Stimulated activated naive CD4-positive, alpha-beta T cell treated with Interleukin-2 at 50 U/mL for 16 hours (primary cell): ENCODE data around the gene SP5.
"Not testable (repeated sequence)": the region's sequence is repeated elsewhere in the genome, so short reads cannot be mapped to it uniquely, and the experiment has no call there.

Experiments
- DNase-seq: peaks from one replicate; lab custom pipeline; 2025; lab: John Stamatoyannopoulos, UW

The SP5 gene

DNA sequence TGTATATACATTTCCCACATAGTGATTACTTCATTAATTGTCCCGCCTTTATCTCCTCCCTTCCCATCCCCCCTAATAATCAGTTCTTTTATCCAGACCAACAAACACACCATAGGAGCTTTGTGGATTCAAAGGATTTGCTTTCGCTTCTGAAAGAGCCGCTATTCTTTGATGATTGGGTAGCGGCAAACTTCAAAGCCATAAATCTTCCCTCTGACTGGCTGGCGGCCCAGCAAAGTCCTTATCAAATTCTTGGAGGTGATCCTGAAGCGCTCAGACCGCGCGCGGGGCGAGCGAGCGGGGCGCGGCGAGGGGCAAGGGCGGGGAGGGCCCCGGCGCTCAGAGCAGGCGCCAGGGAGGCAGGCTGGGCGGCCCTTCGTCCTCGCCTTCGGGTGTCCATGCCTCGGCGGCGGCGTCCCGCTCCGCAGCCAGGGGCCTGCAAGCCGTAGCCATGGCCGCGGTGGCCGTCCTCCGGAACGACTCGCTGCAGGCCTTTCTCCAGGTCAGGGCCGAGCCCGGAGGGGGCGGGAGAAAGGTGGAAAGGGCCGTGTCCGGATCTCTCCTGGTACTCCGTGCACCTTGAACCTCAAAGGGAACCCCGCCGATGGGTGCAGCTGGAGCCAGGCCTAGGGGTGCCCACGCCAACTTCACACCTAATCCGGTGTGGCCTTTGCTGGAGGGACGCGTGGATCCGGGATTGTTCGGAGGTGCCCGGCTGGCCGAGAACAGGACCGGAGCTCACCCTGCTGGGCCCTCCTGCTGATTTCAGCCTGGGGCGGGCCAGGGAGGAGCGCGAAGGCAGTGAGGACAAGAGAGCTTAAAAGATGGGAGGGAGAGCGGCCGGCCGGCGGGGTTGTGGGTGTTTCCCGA lies at the start of gene SP5:
Gene SP5, plus strand, starts transcription at position 276 of the 870 bp plus-strand sequence. Its CDS starts 176 bp downstream, at position 452.
- DNase-seq: no peak

DNA sequence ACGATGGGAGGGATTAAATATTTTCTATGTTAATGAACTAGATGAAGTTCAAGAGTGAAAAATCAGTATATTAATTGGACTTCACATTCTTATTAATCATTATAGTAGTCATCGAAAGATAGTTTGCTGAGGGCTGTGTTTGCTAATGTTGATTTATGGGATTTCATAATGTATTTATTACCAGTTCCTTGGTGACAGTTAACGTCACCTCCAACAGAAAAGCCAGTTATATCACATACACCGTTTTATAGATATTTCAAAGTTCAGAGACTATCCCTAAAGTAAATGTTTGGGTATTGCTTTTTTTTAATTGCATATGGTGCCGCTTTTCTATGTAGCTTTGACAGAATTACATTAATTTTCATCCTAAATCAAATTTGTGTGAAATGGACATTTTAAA lies 49.4 kb upstream of the SP5 start:
- no peak for DNase-seq

DNA sequence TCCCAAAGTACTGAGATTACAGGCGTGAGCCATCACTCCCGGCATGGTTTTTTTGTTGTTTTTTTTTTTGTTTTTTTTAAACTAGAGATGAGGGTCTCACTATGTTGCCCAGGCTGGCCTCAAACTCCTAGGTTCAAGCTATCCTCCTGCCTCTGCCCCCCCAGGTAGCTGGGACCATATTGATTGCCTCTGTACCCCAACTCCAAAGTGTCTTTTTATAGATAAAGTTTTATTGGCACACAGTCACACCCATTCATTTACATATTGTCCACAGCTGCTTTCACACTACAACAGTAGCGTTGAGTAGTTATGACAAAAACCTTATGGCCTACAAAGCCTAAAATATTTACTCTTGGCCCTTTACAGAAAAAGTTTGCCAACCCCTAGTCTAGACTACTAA lies 45.2 kb upstream of the SP5 start:
- DNase-seq: no peak

DNA sequence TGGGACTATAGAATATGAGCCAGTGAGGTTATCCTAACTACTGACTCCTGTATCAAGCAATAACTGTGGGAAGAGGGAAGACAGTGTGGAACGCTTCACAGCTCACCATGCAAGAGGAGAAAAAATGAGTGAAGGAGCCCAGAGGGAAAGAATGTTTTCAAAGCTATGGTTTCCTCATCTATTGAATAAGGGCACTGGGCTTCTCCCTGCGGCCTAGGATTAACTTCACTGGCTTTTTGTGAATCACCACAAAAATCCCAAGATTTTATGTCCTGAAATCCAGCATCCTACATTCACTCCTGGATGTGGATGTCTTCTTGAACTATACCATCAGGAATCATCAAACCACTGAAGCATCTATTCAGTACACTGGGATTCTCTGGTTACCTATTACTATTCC lies 44.5 kb upstream of the SP5 start:
- no peak for DNase-seq

DNA sequence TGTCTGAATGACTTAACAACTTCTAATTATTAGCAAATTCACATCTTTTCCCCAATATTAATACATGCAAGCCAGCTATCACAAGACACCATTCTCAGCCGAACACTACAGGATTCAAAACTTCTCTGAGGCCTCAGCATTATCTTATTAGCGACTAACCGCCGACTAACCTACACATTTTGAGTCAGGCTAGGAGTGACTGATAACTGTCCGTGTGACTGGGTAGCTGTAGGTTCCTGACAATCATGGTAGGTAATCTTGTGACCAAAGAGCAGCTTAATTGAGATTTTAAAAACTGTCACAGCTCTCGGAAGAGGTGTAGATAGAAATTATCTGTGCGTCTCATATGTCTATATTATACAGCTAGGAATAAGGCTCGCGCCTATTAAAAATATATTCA lies 44.1 kb upstream of the SP5 start:
- no peak for DNase-seq

DNA sequence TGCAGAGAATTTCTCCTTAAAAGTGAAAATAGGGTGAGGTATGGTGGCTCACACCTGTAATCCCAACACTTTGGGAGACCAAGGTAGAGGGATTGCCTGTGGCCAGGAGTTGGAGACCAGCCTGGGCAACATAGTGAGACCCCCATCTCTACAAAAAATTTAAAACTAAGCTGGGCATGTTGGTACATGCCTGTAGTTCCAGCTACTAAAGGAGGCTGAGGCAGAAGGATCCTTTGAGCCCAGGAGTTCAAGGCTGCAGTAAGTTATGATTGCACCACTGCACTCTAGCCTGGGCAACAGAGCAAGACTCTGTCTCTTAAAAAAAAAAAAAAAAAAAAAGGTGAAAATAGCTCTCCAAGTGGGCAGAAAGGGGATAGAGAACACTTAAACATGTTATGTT lies 40.9 kb upstream of the SP5 start:
- not testable (repeated sequence) for DNase-seq

DNA sequence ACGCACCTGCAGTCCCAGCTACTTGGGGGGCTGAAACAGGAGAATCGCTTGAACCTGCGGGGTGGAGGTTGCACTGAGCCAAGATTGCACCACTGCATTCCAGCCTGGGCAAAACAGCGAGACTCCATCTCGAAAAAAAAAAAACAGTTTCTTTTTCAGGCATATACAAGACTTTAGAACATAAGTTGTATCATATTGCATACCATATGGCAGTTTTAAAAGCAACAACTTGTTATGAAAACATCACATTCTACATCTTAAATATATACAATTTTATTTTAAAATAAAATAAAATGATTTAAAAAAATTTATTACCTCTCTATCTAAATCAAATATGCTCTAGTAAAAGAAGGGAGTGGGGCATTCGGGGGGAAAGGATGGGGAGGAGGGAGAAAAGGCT lies 39.4 kb upstream of the SP5 start:
- DNase-seq: no peak

DNA sequence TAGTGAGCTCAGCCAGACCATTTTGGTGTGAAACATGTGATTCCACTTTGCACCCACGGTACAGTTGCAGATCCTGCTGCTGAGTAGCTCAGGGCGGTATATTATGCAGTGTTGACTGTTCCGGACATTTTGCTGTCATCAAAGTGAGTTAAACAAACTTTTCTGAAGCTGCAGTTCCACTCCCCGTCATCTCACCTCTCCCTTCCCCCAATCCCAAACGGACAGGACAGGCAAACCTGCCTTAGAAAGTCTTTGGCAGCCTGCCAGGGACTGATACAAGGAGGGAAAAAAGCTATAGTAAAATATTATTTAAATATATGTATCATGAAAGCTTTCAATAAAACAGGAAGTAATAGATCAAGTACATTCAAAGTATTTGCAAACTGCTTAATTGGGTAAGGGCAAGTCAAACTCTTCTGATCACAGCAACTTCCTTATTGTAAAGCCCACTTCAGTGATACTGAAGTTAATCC lies 35.5 kb upstream of the SP5 start:
- DNase-seq: no peak

DNA sequence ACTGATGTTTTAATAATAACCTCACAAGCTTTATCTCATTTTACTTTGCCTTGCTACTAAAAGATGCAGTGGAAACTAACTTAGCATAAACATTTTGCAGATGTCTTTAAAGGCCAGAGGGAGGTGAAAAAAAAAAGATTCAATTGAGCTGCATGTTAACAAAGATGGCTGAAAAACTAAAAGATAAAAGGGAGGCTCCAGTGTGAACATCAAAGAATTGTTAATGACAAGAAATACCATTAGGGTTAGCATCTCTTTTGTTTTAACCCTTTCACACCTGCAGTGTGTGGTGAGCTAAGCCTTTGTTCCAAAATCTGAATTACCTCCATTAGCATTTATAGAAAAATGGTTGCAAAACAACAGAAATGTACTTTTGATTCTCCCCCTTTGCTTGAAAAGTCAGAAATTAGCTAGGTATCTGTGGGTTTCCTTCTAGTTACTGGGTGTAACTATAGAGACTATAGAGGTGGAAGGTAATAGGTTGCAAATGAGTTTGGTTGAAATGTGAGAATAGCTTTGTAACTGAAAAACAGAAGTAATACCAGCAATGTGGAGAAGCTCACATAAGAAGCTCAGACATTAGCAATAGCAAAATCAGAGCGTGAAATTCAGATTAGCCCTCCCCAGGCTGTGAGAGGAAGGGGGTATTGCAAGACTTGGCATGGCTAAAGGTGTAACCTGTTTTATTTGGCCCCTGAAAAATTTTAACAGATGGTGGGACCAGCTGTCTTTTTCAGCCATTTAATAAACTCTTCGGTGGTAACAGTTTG lies 34.8 kb upstream of the SP5 start:
- DNase-seq: no peak

DNA sequence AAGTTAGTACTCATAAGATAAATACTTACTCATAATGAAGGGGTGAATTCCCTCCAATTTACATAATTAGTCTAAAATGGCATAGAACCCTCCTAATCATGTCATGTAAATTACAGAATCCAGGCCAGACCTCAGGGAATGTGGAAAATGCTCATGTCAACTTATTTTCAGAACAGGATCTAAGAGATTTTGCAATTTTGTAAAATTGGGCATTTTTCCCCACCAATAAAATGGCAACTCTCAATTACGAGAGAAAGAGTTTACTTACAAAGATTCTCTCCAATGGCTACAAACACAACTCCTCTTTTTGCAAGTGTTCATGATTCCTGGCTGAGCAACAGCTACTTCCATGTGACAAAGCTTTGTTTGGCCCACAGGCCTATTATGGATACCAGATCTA lies 33.8 kb upstream of the SP5 start:
- no peak for DNase-seq

DNA sequence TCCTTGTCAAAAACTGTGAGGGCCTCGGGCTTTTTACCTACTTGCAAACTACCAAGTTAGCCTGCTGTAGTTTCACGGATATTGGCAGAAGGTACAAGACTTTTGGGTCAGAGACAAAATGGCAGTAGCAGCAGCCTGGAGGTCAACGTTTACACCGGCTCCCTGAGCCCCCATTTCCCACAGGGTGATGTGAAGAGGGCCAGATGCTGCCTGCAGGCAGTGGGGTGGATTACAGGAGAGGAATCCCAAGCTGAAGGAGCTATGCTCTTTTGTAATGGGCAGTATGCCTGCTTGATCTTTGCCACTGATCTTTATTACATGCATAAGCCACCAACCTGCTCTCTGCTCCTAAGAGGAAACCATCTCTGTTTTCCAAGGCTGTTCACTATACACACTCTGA lies 29.5 kb upstream of the SP5 start:
- DNase-seq: no peak

DNA sequence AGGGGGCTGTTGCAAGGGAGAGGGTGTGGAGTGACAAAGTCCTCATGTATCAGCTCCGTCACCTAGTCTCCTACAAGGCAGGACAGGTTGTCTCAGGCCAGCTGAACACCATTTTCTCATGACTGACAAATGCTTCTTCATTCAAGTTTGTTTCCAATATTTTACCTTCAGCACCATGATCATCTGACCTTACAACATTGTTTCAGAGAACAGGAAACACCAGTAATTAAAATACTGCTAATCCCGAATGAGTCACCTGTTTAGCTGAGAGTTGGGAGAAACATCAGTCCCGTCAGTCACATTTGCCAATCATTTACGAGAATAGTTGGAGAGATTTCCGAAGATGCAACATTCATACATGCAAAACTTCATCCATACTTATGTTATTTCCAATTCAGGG lies 25.7 kb upstream of the SP5 start:
- no peak for DNase-seq

DNA sequence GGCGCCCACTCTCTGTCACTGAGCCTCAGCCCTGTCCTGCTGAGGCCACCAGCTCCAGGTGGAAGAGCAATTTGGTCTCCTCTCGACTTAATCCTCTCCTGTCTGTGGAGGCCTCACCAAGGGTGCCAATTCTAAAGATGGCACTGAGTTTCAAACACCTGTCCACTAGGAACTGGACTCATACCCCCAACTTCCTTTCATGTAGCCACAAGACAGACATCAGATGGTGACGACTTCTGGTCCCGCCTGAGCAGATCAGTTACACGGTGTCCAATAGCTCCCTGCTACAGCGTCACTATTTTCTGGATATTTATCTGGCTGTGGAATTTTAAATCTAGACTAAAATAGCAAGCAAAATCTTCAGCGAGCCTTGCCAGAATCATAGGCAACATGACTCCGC lies 24.5 kb upstream of the SP5 start:
- DNase-seq: no peak

DNA sequence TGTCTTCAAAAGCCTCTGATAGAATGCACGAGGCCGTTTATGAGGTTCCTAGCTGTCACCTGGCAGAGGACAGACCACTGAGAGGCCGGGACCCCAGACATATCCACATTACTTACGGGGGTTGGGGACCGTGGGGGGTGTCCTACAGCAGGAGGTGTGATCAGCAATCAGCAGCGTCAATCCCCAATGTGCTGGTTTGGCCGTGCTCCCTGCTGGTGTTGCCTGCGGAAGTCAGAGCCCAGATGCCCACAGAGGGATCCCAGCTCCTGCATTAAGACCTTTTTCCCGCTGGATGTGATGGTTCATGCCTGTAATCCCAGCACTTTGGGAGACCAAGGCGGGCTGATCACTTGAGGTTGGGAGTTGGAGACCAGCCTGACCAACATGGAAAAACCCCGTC lies 20.8 kb upstream of the SP5 start:
- no peak for DNase-seq

DNA sequence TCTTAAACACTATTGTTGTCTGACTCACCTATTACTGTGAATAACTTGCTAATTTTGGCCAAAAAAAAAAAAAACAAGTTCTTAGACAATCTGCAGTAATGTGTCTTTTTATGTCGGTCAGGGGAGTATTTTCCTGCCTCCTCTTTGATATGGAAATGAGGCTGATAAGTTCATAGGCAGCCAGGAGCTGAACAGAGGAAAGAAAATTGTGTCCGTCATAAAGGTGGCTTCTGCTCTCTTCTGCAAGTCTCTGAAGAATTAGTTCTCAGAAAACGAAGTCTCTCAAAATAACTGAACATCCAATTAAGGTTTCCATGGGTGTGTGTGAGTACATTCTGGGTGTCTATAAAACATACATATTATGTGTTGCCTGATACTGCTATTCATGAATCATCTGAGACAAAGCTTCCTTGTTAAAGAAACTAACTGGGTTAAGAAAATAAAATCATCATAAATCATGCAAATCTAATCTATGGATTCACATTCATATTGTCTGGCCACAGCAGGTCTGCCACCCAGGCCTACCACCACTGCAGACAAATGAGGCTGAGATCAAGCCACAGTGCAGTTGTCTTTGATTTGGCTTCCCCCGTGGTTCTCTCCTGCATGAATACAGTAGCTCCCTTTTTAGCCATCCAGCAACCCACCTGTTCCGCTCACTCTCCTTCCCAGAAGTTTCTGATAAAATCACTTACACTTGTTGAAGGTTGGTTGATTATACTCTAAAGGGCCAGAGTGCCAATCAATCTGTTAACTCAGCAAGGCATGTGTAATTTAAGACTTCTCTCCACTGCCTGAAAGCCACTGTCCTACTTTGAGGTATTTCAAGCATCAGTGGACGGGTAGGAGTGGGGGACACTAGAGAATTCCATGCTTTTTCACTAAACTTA lies 19.4 kb upstream of the SP5 start:
- no peak for DNase-seq

DNA sequence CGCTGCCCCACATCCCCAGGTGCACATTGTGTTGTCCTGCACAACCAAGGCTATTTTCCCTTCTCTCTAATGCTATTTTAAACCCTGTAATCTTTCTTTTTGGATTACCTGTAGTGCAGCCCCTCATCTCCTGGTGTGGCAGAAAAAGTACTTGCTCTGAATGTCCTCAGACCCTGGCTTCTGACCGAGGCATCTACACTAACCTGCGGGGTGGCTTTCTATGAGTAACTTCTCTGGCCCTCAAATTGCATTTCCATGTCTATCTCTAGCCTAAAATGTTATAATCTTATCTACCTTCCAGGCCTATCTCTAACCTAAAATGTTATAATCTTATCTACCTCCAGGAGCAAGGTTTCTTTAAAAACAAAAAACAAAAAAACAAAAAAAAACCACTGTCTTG lies 18.2 kb upstream of the SP5 start:
- no peak for DNase-seq

DNA sequence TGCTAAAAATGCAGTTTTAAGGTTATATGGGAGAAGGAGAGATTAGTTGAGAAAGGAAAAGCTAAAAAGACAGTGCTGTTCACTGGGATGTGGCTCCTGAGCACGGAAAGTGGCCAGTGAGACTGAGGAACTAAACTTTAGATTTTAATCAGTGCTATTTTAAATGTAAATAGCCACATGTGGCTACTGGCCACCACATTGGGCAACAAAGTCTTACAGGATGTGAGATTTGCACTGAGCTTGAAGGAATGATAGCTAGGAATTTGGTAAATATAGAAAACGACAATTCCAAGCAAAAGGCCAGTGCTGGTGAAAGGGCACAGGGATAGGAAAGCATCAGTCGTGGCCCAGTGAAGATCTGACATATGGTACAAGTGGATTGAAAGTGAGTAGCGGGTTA lies 14.1 kb upstream of the SP5 start:
- DNase-seq: no peak

DNA sequence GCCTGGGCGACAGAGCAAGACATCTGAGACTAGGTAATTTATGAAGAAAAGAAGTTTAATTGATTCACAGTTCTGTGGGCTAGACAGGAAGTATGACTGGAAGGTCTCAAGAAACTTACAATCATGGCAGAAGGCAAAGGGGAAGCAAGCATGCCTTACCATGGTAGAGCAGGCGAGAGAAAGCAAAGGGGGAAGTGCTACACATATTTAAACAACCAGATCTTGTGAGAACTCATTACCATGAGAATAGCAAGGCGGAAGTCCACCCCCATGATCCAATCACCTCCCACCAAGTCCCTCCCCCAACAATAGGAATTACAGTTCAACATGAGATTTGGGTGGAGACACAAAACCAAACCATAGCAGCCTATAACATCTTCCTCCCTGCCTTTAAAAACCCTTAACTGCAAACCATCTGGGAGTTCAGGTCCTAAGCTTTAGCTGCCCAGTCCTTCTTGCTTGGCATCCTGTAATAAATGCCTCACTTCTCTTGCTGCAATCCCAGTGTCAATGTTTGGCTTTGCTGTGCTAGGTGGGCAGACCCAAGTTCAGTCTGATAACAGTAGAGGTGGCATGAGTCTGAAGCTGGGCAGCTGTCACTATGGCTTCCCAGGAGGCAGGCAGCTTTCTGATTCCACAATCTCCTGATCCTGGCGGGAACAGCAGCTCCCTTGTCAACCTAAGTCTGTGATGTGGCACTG lies 11.2 kb upstream of the SP5 start:
- DNase-seq: no peak

DNA sequence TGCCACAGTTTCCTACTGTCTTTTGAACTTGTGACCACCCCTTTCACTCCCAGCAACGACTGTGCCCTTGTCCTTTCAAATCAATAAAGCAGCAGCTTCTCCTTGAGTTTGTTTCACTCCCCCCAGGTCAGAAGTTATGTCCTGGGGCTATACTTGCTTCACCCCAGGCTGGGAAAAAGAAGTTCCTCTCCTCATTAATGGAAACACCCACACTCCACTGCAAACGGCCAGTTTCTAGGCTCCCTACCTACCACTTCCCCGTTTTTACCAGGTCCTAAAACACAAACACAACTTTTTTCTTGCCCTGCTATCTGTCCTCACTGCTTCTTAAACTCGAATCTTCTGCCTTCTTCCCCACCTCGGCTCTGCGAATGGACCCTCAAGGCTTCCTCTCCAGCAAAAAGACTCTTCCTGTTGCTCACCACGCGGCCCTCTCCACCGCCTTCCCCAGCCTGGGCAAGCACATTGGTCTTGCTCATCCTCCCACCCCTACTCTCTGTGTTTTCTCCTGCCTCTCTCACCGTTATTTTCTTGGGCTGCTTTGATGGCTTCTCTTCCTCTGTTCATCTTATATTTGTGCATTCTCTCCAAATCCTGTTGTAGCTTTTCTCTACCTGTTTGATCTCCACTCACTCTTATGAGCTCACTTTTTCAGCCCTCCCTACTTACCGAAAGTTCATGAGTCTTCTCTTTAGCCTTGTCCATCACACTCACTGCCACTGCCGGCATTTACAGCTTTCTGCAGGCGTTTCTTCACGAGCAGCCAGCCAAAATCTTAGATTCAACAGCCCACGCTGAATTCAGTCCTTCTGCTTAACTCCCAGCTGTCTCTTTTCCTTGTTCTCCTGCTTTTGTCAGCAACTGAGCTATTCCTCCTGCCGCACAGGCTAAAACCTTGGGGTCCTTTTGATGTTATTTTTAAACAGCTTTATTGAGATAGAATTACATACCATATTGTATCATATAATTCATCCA lies 7.0 kb upstream of the SP5 start:
- no peak for DNase-seq

DNA sequence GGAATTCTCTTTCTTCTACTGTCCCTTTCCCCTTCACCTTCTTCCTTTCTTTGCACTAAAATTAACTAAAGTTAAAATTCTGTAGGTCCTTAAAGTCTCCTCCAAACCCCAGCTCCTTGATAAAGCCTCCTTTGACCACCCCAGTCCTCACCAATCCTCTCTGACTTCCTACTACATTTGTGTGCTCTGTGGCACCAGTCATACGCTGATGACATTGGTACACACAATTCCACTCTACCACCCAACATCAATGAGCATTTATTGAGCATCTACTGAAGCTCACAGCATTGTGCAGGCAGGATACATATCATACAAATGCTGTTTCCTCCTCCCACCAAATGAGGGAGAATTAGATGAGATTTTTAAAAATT lies 4.5 kb upstream of the SP5 start:
- no peak for DNase-seq
